Endothelial cell of umbilical vein (primary cell): ENCODE results near the gene PHLPP2. TPM values are rescaled to one million over a fixed set of nuclear protein-coding genes. Genes with fewer than 3 reads are reported as not detected.

Source experiments
- BruUV-seq: library from RNA; stranded (reverse); fragments of 400-500 nt; replicated peaks from 2 replicates; lab custom pipeline; 2021; lab: Mats Ljungman, UMichigan
- CTCF ChIA-PET: fragments of 300-600, 350-600 bp; sonication (Branson Sonifier 250); formaldehyde crosslinking; loops from one replicate; lab custom pipeline; 2021; ENCODE audit warnings: antibody characterized with exemption, inconsistent platforms; lab: Charles Lee
- POLR2A ChIA-PET: fragments of 300-600, 350-600 bp; sonication (Branson Sonifier 250); formaldehyde crosslinking; loops from one replicate; lab custom pipeline; 2021; ENCODE audit warnings: antibody characterized with exemption, inconsistent platforms; lab: Charles Lee
- DNase-seq: peaks from one replicate; pipeline ENCODE4 v3.0.0-alpha.2; 2011; ENCODE audit warnings: low read depth, low spot score
- FAIRE-seq: peaks from 2 replicates; lab custom pipeline; 2011; peaks lifted over from hg19 to GRCh38; lab: Jason Lieb, UNC
- H2AFZ ChIP-seq: 2 replicates; pipeline ENCODE4 v1.6.0; 2012; ENCODE audit warnings: low read depth, low read length, control low read depth, inconsistent platforms
- H3K27ac ChIP-seq: 2 replicates; pipeline ENCODE4 v1.5.1; 2011; ENCODE audit warnings: low read depth, mild to moderate bottlenecking, control low read depth, low read length, moderate library complexity; ENCODE audit not compliant: insufficient read depth
- H3K27me3 ChIP-seq, 2 experiments: 2 replicates each; pipeline versions ENCODE4 v1.6.0 to v1.6.1; 2011; ENCODE audit warnings: low read length in 2 of 2, mixed read lengths in 1 of 2; ENCODE audit not compliant: control insufficient read depth in 2 of 2, insufficient read depth in 2 of 2
- H3K36me3 ChIP-seq, 2 experiments: 2 replicates in 1 of 2; 3 replicates in 1 of 2; pipeline ENCODE4 v1.5.1; 2011; ENCODE audit warnings: low read length in 2 of 2, mild to moderate bottlenecking in 1 of 2, moderate library complexity in 1 of 2; ENCODE audit not compliant: control insufficient read depth in 2 of 2, insufficient read depth in 2 of 2; ENCODE audit errors: extremely low read depth in 1 of 2
- H3K4me1 ChIP-seq: 3 replicates; pipeline ENCODE4 v1.5.1; 2011; ENCODE audit warnings: mild to moderate bottlenecking, low read length; ENCODE audit not compliant: control insufficient read depth, insufficient read depth; ENCODE audit errors: extremely low read depth
- H3K4me2 ChIP-seq: 2 replicates; pipeline ENCODE4 v1.6.1; 2011; ENCODE audit warnings: low read length, control low read depth, mixed read lengths; ENCODE audit not compliant: insufficient read depth
- H3K4me3 ChIP-seq, 3 experiments: fragments of 200-600 bp in 1 of 3; sonication (generic), shearing (Covaris generic) in 1 of 3; replicated peaks in 1 of 3; 2 replicates each; pipeline ENCODE4 v1.5.1; 2011 to 2016; ENCODE audit warnings: control low read depth in 3 of 3, low read length in 3 of 3, mild to moderate bottlenecking in 2 of 3, inconsistent platforms in 1 of 3, low read depth in 1 of 3, moderate library complexity in 1 of 3; ENCODE audit not compliant: insufficient read depth in 1 of 3
- H3K79me2 ChIP-seq: 2 replicates; pipeline ENCODE4 v1.6.0; 2012; ENCODE audit warnings: low read length, inconsistent platforms; ENCODE audit not compliant: control insufficient read depth, insufficient read depth
- H3K9ac ChIP-seq: replicated peaks from 2 replicates; pipeline ENCODE3; 2011; ENCODE audit warnings: low read length, control low read depth; ENCODE audit not compliant: insufficient read depth; ENCODE audit errors: extremely low read depth
- H3K9me1 ChIP-seq: replicated peaks from 3 replicates; pipeline ENCODE4 v1.6.0; 2011; ENCODE audit warnings: mild to moderate bottlenecking, low read length; ENCODE audit not compliant: control insufficient read depth, insufficient read depth; ENCODE audit errors: extremely low read depth
- H3K9me3 ChIP-seq: replicated peaks from 2 replicates; pipeline ENCODE4 v1.5.1; 2012; ENCODE audit warnings: low read length, inconsistent platforms; ENCODE audit not compliant: control insufficient read depth, insufficient read depth
- H4K20me1 ChIP-seq: replicated peaks from 2 replicates; pipeline ENCODE3; 2011; ENCODE audit warnings: mild to moderate bottlenecking, low read length; ENCODE audit not compliant: control insufficient read depth, insufficient read depth; ENCODE audit errors: extremely low read depth
- CTCF ChIP-seq, 2 donors: IDR thresholded peaks; 1 replicate in 1 of 2; 2 replicates in 1 of 2; pipeline ENCODE4 v1.5.1; 2011; ENCODE audit warnings: low read length in 2 of 2, mild to moderate bottlenecking in 2 of 2, moderate library complexity in 2 of 2, control low read depth in 1 of 2, inconsistent platforms in 1 of 2, low read depth in 1 of 2; ENCODE audit not compliant: insufficient read depth in 1 of 2; ENCODE audit errors: extremely low read depth in 1 of 2
- EZH2 ChIP-seq: IDR thresholded peaks from 2 replicates; pipeline ENCODE4 v1.6.1; 2012; ENCODE audit warnings: borderline replicate concordance, low read depth, mild to moderate bottlenecking, moderate library complexity, low read length, inconsistent platforms; ENCODE audit not compliant: severe bottlenecking
- FOS ChIP-seq: IDR thresholded peaks from 2 replicates; pipeline ENCODE4 v1.6.1; 2011; ENCODE audit warnings: mild to moderate bottlenecking, low read length, moderate library complexity, borderline replicate concordance; ENCODE audit not compliant: insufficient read depth
- GATA2 ChIP-seq: IDR thresholded peaks from 2 replicates; pipeline ENCODE4 v1.7.0; 2011; ENCODE audit warnings: low read depth, mild to moderate bottlenecking, moderate library complexity, mixed read lengths, low read length; ENCODE audit not compliant: insufficient read length, insufficient read depth
- JUN ChIP-seq: IDR thresholded peaks from 2 replicates; pipeline ENCODE4 v1.6.1; 2011; ENCODE audit warnings: borderline replicate concordance, low read depth; ENCODE audit not compliant: insufficient read length, insufficient read depth
- MAX ChIP-seq: IDR thresholded peaks from 2 replicates; pipeline ENCODE4 v1.6.1; 2011; ENCODE audit not compliant: insufficient read depth, insufficient read length
- MYC ChIP-seq: IDR thresholded peaks from one replicate; pipeline ENCODE4 v1.6.1; 2011; ENCODE audit warnings: mild to moderate bottlenecking, low read depth, low read length
- POLR2A ChIP-seq: IDR thresholded peaks from 2 replicates; pipeline ENCODE4 v1.6.1; 2012; ENCODE audit warnings: low read depth, mild to moderate bottlenecking, control low read depth, low read length
- POLR2AphosphoS5 ChIP-seq: IDR thresholded peaks from 2 replicates; pipeline ENCODE4 v1.6.1; 2012; ENCODE audit warnings: low read depth, mild to moderate bottlenecking, control low read depth, low read length, moderate library complexity; ENCODE audit not compliant: insufficient read depth
- dilution Hi-C: fragments of 300-500 bp; cut with MboI; formaldehyde crosslinking; loops from one replicate; pipeline ENCODE4 v1.15.0; 2019; ENCODE audit warnings: low sequenced_read_pairs; ENCODE audit not compliant: extremely low pct_ligation_motif_present
- intact Hi-C: fragments of 100-400 bp; cut with micrococcal nuclease; formaldehyde crosslinking; loops from one replicate; pipeline ENCODE4 v1.10.0; 2022
- polyA plus RNA-seq, 4 experiments: library from polyadenylated mRNA; depleted of rRNA in 3 of 4; stranded (reverse) in 3 of 4; unstranded in 1 of 4; fragments of >200 nt; gene quantifications; 2 replicates each; pipeline versions ENCODE4 v1.2.1 to v1.2.3, GENCODE V29; 2011 to 2012; ENCODE audit warnings: missing spikeins in 1 of 4
- total RNA-seq: library from RNA; stranded (reverse); gene quantifications from 2 replicates; pipeline ENCODE4 v1.2.3, GENCODE V29; 2021

Gene PHLPP2
- total and polyA plus RNA-seq, 2 donors (not counting 3 experiments of a cell fraction or from before 2014, with no cell fraction given), result 4.1 to 8.0 TPM

- Histone ChIP-seq H2AFZ (no peak overlapping the region), H3K9me1 (no peaks in the 10 kb centered on the region), H3K36me3 (no peaks in the 10 kb centered on the region), H3K27me3 (no peaks in the 10 kb centered on the region), H3K9me3 (no peaks in the 10 kb centered on the region), H3K79me2 (no peaks in the 10 kb centered on the region), H3K4me2 (no peak overlapping the region), H3K4me3 (no peak overlapping the region), H3K4me1 (no peaks in the 10 kb centered on the region), H3K27ac (no peak overlapping the region), H4K20me1 (no peaks in the 10 kb centered on the region), H3K9ac (no peak overlapping the region)
- CTCF ChIA-PET, result interaction anchor here (1.2 to 1.3 kb wide), 3 partner anchors 19 to 110 kb away, joined by 3 to 5 read pairs (median 5); no protein-coding TSS in a partner anchor
- FAIRE-seq, result no peak
- dilution Hi-C loops (no loop called here), intact Hi-C loops (no loop called here)
- DNase-seq, result no peak
- POLR2A ChIA-PET, result no interaction called here
- TF ChIP-seq POLR2A, result no peak
- no peak for TF ChIP-seq FOS
- no peak for TF ChIP-seq GATA2
- no peak for TF ChIP-seq EZH2
- no peak for TF ChIP-seq MYC
- no peak for TF ChIP-seq MAX
- no peak for TF ChIP-seq POLR2AphosphoS5
- TF ChIP-seq CTCF (IDR thresholded peaks at IDR 0.05; ENCODE audit: extremely low read depth in 1 of 2, insufficient read depth in 1 of 2, low read depth in 1 of 2, low read length in 2 of 2), result no peak
- TF ChIP-seq JUN, result no peak
- no TSS peak for BruUV-seq
Measured at GRCh38 chr16:71609066-71609465, 115.4 kb downstream of the PHLPP2 start.
